HG03066 (cell line): ENCODE results near the gene CHST5.
A peak's percentile ranks its signal among the peaks of the same experiment; 100 is the strongest.

Experiments used
- ATAC-seq: cut with Tn5 transposase; IDR thresholded peaks from one replicate; pipeline ENCODE4 v1.9.1; 2021; ENCODE audit warnings: low read depth; ENCODE audit not compliant: unreplicated experiment

Gene CHST5

DNA sequence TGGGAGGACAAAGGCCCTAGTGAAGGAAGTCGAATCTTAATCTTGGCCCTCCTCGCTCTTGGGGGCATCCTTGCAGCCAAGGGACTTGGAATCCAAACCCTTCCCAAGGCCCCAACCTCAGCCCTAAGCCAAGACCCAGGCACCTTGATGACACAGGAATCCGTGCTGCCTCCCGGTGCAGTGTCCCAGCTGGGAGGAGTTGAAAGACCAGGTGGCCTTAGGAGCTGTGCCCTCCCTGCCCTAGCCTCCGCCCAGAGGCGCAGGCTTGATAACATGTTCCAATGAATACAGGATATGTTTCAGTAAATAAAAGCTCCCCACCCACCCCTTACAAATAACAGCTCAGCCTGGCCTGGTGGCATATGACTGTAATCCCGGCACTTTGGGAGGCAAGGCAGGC lies at the start of gene CHST5:
CHST5 (minus strand) TSS at position 208 of the 400 bp plus-strand sequence. CDS start 5,724 bp downstream, outside the sequence.
- ATAC-seq = no peak

- peak; percentile 62 for ATAC-seq
Observed at GRCh38 chr16:75584108-75584507, 48.2 kb upstream of the CHST5 start.

DNA sequence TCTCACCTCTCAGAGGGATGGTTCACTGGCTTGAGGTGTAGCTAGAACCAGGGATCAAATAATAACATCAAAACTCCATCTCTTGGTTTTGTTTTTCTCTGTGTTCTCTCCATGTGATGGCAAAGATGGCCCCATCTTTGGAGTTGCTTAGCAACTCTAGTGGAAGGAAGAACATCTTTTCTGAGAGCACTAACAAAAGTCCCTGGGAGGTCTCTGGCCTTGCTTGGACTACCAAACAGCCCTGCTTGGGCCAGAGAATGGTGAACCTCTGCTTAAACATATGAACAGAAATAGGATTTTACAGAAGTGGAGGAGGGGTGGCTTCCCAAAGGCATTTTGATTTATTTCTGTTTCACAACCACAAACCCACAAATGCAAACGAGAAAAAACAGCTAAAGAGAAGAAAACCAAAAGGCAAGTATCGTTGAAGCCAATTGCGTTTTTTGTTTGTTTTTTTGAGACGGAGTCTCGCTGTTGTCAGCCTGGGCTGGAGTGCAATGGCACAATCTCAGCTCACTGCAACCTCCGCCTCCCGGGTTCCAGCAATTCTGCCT lies 43.5 kb upstream of the CHST5 start:
- ATAC-seq = no peak

GRCh38 chr16:75578725-75579124 lies 42.8 kb upstream of the CHST5 start:
- ATAC-seq = no peak

DNA sequence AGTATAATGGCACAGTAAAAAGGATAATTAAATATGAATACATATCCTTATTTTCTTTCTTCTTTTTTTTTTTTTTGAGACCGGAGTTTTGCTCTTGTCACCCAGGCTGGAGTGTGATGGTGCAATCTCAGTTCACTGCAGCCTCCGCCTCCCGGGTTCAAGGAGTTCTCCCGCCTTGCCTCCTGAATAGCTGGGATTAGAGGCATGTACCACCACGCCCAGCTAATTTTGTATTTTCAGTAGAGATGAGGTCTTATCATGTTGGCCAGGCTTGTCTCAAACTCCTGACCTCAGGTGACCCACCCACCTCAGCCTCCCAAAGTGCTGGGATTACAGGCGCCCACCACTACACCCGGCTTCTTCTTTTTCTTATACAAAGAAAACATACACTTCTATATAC lies 42.3 kb upstream of the CHST5 start:
- ATAC-seq = no peak

DNA sequence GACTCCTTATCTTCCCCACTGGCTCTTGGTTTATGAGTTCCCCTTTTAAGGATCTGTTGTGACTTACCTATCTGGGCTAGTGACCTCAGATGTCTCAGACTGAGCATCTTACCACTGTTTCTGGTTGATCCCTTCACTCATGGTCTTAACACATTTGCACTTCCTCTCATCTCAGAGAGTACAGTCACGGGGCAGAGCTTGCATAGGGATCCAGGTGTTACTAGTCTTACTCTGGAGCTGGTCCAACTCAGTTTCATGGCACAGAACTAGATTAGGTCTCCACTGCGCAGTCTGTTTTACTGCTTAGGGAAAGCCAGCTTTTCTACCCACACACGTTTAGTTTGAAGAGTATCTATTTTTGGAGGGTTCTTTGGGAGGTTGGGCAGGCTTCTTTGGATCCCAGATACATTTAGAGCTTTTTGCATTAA lies 40.5 kb upstream of the CHST5 start:
- peak; percentile 42 for ATAC-seq

DNA sequence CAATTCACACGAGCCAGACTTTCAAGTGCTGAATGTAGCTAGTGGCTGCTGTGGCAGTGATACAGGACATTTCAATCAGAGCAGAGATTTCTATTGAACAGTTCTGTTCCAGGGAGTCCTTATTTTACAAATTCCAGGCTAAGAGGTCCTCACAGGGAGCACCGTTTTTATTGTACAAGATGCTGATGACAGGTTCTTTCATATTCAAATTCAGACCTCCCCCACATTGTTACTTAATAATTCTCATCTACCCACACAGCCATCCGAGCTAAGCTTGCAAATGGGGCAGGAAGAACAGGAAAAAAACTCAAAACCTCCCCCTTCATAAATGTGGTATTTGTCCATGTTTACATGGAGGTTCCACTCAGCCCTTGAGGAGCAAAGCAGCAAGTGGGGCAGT lies 40.0 kb upstream of the CHST5 start:
- ATAC-seq = no peak

DNA sequence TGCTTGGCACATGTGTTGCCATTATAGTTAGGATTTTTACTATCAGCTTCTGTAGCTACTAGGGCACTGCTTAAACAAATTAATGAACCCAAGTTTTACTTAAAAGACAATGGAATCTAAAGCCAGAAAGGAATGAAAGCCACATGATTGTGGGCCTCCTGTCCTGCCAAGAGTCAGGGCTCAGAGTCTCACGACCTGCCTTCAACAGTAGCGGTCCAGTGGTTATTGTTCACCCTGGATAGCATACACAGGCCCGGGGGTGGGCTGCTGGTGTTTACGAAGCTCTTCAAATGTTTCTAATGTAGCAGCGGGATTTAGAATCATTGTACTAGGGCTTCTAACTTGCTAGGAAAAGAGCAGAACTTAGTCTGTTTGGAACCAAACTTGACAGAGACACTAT lies 38.0 kb upstream of the CHST5 start:
- ATAC-seq = no peak

- no peak for ATAC-seq
Observed at GRCh38 chr16:75572864-75573542, 37.1 kb upstream of the CHST5 start.

- ATAC-seq = no peak
Observed at GRCh38 chr16:75570396-75571065, 34.6 kb upstream of the CHST5 start.

DNA sequence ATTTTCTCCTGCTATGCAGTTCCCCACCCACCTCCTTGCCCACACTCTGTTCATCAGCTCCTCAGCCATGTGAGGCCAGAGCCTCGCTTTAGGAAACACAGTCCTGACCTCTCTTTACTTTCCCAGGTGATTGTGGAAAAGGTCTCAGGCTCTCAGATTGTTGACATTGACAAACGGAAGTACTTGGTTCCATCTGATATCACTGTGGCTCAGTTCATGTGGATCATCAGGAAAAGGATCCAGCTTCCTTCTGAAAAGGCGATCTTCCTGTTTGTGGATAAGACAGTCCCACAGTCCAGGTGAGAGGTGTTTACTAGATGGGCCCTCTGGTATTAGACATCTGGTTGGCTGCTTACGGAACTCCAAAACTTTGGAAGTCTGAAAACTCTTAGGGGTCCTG lies 32.0 kb upstream of the CHST5 start:
- ATAC-seq = no peak

- ATAC-seq = peak; percentile 0
Observed at GRCh38 chr16:75566758-75567255, 30.9 kb upstream of the CHST5 start.

DNA sequence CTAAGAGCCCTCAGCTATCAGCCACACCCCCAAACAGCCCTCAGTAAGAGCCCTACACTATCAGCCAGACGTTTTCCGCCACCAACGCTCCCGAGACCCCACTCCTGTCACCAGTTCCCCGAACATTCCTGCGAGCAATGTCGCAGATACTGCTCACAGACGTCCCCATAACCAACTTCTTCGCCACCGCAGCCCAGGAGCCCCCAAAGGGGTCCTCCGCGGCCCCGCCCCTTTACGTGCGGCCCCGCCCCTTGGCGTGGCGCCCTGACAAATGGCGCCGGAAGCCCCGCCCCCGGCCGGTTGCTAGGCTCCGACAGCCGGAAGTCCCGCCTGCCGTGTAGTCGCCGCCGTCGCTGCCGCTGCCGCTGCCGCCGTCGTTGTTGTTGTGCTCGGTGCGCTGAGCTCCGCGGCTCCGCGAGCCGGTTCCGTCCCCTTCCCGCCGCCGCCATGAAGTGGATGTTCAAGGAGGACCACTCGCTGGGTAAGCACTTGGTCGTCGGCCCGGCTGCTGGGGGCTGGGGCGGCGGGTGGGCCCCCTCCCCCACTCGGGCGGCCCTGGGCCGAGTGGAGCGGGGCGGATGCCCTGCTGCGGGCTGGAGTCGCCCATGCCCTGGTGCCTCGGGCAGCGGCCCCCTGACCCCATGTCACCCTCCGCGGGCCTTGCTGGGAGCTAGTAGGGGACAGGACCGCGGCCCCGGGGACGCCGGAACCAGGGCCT lies 30.3 kb upstream of the CHST5 start, which contains the start of gene GABARAPL2:
GABARAPL2 (plus strand) TSS at position 340 of the 718 bp plus-strand sequence; CDS start at position 448, 108 bp downstream.
- ATAC-seq = peak; percentile 67

- ATAC-seq = peak; percentile 7
Observed at GRCh38 chr16:75565640-75566039, 29.7 kb upstream of the CHST5 start.

- no peak for ATAC-seq
Observed at GRCh38 chr16:75559564-75560372, 23.9 kb upstream of the CHST5 start.

DNA sequence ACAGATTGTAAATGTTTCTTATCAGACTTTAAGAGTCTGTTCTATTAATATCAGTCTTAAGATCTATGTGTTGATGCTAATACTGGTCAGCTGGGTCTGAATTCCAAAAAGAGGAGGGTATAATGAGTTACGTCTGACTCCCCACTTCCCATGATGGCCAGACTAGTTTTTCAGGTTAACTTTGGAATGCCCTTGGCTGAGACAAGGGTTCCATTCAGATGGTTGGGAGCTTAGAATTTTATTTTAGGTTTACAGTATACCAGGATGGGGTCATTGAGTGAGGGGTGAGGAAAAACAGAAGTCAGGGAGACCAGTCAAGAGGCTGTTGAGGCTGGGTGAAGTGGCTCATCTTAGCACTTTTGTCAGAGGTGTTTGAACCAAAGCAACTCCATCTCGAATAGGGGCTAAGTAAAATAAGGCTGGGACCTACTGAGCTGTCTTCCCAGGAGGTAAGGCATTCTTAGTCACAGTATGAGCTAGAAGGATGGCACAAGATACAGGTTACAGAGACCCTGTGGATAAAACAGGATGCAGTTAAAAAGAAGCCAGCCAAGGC lies 23.0 kb upstream of the CHST5 start:
- ATAC-seq = no peak

GRCh38 chr16:75556431-75556950 lies 20.6 kb upstream of the CHST5 start:
- ATAC-seq = no peak

GRCh38 chr16:75555707-75556430 lies 20.0 kb upstream of the CHST5 start, which contains the start of gene TMEM231:
TSS of gene TMEM231 (minus strand) at chr16:75556252. CDS start at chr16:75556209, 43 bp downstream.
- peak; percentile 97 for ATAC-seq

- peak; percentile 37 for ATAC-seq
Observed at GRCh38 chr16:75555213-75555706, 19.4 kb upstream of the CHST5 start.
